Ectodermal cell (in vitro differentiated cells): ENCODE measurements around the gene ITGA11.

Experiments used
- H3K27ac ChIP-seq: 2 replicates; pipeline ENCODE4 v1.7.0; 2013; ENCODE audit warnings: mild to moderate bottlenecking, low read depth, low read length; ENCODE audit not compliant: insufficient read depth, poor library complexity, severe bottlenecking
- H3K27me3 ChIP-seq: 2 replicates; pipeline ENCODE4 v1.7.0; 2013; ENCODE audit warnings: mild to moderate bottlenecking, low read length; ENCODE audit not compliant: insufficient read depth, control insufficient read depth, poor library complexity, severe bottlenecking
- H3K36me3 ChIP-seq: one replicate; pipeline ENCODE4 v1.7.0; 2013; ENCODE audit warnings: low read length; ENCODE audit not compliant: control insufficient read depth, insufficient read depth
- H3K4me1 ChIP-seq: one replicate; pipeline ENCODE4 v1.7.0; 2013; ENCODE audit warnings: low read length; ENCODE audit not compliant: control insufficient read depth, insufficient read depth
- H3K4me3 ChIP-seq: 2 replicates; pipeline ENCODE4 v1.7.0; 2013; ENCODE audit warnings: low read depth, low read length, control low read depth; ENCODE audit not compliant: insufficient read depth
- H3K9me3 ChIP-seq: 2 replicates; pipeline ENCODE4 v1.7.0; 2013; ENCODE audit warnings: mild to moderate bottlenecking, low read length, moderate library complexity; ENCODE audit not compliant: control insufficient read depth
- whole genome bisulfite sequencing, 2 experiments: methylation state at CpG; one replicate each; pipeline ENCODE4 v1.1.7; 2013; ENCODE audit warnings: missing lambda C conversion rate in 2 of 2; 5-methylcytosine and 5-hydroxymethylcytosine counted together

ITGA11 gene

DNA sequence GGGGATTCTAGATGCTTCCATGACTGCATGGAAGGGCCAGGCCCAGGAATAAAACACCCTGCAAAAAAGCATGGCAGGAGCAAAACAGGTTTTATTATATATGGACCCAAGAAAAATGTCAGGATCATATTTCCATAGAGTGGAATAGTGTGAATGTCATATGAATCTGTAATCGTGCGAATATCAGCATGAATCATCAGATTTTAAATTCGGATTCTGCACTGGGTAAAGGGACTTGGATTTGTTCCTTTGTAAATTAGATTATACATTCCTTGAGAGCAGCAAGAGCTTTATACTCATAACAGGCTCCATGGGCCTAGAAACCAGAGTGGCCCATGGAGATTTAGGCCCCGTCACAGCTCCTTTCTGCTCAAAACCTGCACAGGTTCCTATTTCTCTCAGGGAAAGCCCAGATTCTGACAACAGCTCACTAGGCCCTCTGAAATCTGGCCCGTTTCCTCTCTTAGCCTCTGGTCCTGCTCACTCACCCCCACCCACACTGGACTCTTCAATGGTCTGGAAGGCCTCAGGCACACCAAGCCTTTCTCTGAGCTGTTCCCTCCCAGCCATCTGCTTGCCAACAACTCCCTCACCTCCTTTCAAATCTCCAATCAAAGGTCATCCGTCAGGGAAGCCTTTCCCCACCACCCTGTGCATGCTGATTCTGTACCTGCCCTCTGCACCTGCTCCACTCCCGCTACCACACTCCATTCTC lies 78.4 kb downstream of the ITGA11 start:
- Histone ChIP-seq H3K36me3 (no peaks in the 10 kb centered on the region), H3K27ac (no peak overlapping the region)
- 93 to 96% methylated on average over 7 of the region's 7 CpGs for WGBS, 2 experiments

DNA sequence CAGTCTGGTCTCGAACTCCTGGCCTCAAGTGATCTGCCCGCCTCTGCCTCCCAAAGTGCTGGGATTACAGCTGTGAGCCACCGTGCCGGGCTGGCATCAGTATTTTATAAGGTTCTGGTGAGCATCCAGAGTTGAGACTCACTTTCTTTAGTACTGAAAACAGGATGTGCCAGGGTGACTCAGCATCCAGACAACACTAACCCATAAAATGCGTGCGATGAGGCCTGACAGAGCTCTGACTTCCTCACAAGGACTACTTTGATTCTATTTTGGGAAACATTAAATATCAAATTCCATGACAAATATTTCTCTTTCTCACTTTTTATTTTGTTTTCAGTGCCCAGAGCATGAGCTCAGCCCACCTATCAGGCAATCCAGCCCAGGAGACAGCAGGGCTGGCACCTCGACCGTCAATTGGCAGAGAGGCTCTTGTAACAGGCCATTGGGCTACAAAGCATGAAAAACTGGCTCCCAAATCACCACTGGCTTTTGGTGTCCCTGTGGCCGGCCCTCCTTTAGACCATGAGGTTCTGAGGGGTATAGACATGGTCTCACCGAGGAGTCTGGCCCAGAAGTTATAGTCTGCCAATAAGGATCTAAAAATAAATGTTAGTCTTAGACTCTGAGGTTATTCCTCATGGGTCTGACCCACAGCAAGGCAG lies 79.4 kb downstream of the ITGA11 start:
- H3K27ac ChIP-seq = no peak overlapping the region
- H3K27me3 ChIP-seq = no peaks in the 10 kb centered on the region
- no peaks in the 10 kb centered on the region for H3K9me3 ChIP-seq

More for the DNA sequence above, 78.4 kb downstream of the ITGA11 start:
- Histone ChIP-seq H3K27me3 (no peaks in the 10 kb centered on the region), H3K4me3 (no peak overlapping the region), H3K4me1 (no peaks in the 10 kb centered on the region), H3K9me3 (no peaks in the 10 kb centered on the region)

DNA sequence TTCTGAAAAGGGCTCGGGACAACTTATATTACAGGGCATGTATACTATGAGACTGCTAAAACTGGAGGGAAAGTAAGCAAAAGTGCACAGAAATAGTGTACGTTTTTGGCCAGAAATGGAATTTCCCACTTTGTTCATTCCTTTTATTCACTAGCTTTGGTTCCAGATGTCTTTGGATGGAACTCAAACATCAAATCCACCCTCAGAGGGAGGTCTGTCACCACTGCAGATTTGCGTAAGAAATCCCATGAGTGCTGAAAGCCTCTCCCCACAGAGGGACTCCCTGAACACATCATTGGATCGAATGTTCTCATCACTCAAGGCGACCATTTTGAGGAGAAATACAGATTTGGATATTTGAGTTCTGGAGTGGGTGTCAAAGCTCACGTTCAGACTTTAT lies 82.8 kb downstream of the ITGA11 start:
- Histone ChIP-seq H3K27me3 (no peaks in the 10 kb centered on the region), H3K36me3 (no peaks in the 10 kb centered on the region), H3K4me3 (no peak overlapping the region), H3K27ac (no peak overlapping the region), H3K9me3 (no peaks in the 10 kb centered on the region), H3K4me1 (no peaks in the 10 kb centered on the region)
- whole genome bisulfite sequencing, 2 experiments = 89 to 92% methylated on average over 6 of the region's 6 CpGs

More for the DNA sequence above, 79.4 kb downstream of the ITGA11 start:
- H3K4me1 ChIP-seq = no peaks in the 10 kb centered on the region
- no peaks in the 10 kb centered on the region for H3K36me3 ChIP-seq
- H3K4me3 ChIP-seq = no peak overlapping the region
- 91 to 94% methylated on average over 10 of the region's 10 CpGs for WGBS, 2 experiments

DNA sequence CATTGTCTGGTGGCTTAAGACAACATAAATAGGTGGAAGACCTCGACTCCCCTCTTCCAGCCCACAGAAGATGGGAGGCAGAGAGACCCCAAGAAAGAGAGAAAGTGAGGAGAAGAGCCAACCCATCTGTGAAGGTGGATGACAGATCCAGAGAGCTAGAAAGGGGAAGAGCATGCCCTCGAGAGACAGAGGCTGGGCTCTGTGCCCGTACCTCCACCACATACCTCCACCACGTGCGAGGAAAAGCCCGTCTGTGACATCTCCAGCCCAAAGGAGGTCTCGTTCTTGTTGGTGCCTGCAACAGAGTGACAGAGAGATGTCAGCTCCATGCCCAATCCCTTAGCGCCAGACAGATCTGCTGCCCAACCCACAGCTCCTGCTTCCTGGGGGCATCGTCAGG lies 83.4 kb downstream of the ITGA11 start:
- no peaks in the 10 kb centered on the region for H3K9me3 ChIP-seq
- no peak overlapping the region for H3K27ac ChIP-seq
- 91 to 94% methylated on average over 9 of the region's 9 CpGs for WGBS, 2 experiments
- H3K4me3 ChIP-seq = no peak overlapping the region
- no peaks in the 10 kb centered on the region for H3K4me1 ChIP-seq
- H3K36me3 ChIP-seq = no peaks in the 10 kb centered on the region
- H3K27me3 ChIP-seq = no peaks in the 10 kb centered on the region

DNA sequence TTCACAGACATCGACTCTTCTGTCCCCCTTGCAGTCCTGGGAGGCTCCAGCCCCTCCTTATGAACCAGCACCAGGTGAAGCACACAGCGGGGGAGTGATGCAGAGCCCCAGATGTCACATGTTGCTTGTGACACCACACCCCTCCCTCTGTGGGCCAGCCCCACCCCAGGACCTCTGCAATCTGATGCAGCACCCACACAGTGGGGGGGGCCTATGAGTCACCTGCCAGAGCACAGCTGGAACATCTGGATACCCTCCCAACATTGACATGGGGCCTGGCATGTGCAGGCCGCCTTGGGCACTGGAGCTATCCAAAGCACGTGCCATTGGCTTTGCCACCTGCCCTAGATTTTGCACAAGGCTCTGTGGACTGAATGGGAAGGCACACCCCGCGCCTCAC lies 83.9 kb downstream of the ITGA11 start:
- no peaks in the 10 kb centered on the region for H3K4me1 ChIP-seq
- no peaks in the 10 kb centered on the region for H3K36me3 ChIP-seq
- no peak overlapping the region for H3K27ac ChIP-seq
- no peaks in the 10 kb centered on the region for H3K27me3 ChIP-seq
- WGBS, 2 experiments = 92% methylated on average over 6 of the region's 6 CpGs
- H3K4me3 ChIP-seq = no peak overlapping the region
- H3K9me3 ChIP-seq = no peaks in the 10 kb centered on the region

DNA sequence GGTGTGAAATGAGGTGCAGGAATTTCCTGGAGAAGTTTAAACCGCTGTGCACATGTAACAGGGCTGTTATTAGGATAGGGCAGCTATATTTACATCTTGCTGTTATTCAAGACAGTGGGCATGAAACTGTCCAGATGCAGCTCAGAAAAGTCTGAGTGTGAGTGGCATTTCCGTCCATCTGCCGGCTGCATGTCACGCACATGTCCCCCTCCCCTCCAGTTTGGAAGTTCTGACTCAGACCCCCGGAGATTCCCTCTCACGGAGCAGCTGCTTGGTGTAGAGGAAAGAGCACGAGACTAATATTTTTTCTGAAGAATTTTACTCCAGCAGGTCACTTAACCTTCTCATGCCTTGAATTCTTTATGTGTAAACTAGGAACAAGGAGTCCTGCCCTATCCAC lies 84.6 kb downstream of the ITGA11 start:
- Histone ChIP-seq H3K36me3 (no peaks in the 10 kb centered on the region), H3K4me1 (no peaks in the 10 kb centered on the region), H3K27ac (no peak overlapping the region), H3K9me3 (no peaks in the 10 kb centered on the region), H3K4me3 (no peak overlapping the region), H3K27me3 (no peaks in the 10 kb centered on the region)
- 80 to 90% methylated on average over 7 of the region's 7 CpGs for WGBS, 2 experiments

DNA sequence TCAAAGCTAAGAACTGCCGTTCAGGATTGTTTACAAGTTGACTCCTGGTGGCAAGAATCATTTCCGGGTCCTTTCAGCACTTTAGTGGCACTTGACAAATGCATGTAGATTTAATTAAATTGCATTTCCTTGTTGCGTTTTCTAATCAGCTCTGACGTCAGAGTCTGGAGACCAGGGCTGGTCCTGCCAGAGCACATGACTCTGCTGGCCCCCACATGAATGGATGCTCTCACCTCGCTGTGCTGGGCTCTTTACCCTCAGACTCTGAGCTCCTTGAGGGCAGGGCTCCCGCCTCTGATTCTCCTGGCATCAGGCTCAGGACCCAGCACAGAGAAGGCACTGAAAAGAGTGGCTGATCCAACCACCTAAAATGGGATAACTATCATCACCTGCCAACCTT lies 85.0 kb downstream of the ITGA11 start:
- Histone ChIP-seq H3K36me3 (no peaks in the 10 kb centered on the region), H3K27ac (no peak overlapping the region), H3K4me1 (no peaks in the 10 kb centered on the region), H3K9me3 (no peaks in the 10 kb centered on the region), H3K4me3 (no peak overlapping the region), H3K27me3 (no peaks in the 10 kb centered on the region)
- 81 to 83% methylated on average over 6 of the region's 6 CpGs for WGBS, 2 experiments

DNA sequence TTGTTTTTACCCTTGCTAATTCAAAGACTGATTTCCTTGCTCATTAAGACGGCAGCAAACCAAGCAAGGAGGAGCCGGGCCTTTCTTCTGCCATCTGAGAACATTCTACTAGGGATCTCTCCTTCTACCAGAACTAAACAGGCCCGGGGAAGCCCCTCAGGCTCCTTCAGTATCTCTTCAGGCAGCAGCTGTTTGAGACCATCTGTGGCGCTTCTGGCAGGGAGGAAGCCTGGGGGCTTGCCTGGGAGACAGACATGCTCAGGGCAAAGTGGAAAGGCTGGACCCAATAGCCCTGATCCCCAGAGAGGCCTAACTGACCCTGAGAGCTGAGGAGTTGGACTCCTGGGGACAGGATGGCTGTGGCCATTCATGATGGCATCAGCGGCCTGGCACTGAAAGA lies 86.5 kb downstream of the ITGA11 start:
- H3K9me3 ChIP-seq = no peaks in the 10 kb centered on the region
- 86% methylated on average over 5 of the region's 5 CpGs for WGBS, 2 experiments
- H3K36me3 ChIP-seq = no peaks in the 10 kb centered on the region
- no peak overlapping the region for H3K4me3 ChIP-seq
- peaks cover 6% of the 10 kb centered on the region for H3K4me1 ChIP-seq
- H3K27ac ChIP-seq = no peak overlapping the region
- no peaks in the 10 kb centered on the region for H3K27me3 ChIP-seq

DNA sequence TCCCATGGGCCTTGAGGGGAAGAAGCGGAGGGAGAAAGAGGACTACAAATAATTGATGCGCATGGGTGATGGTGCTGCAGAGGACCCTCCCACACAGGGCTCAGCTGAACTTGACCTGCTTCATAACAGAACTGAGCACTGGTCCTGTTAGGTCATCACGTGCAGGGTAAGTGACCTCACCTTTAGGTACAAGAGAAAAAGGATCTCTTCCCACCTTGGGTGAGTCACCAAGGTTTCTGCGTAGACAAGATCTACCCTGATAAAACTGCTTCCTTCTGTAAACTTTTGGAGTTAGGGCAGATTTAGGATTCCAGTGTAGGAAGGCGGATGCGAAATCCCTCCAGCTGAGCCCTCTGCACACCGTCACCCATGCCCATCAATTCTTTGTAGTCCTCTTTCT lies 87.4 kb downstream of the ITGA11 start:
- peaks cover 6% of the 10 kb centered on the region for H3K4me1 ChIP-seq
- no peaks in the 10 kb centered on the region for H3K9me3 ChIP-seq
- H3K27me3 ChIP-seq = no peaks in the 10 kb centered on the region
- H3K36me3 ChIP-seq = no peaks in the 10 kb centered on the region
- H3K4me3 ChIP-seq = no peak overlapping the region
- H3K27ac ChIP-seq = no peak overlapping the region
- 91 to 95% methylated on average over 7 of the region's 7 CpGs for WGBS, 2 experiments

DNA sequence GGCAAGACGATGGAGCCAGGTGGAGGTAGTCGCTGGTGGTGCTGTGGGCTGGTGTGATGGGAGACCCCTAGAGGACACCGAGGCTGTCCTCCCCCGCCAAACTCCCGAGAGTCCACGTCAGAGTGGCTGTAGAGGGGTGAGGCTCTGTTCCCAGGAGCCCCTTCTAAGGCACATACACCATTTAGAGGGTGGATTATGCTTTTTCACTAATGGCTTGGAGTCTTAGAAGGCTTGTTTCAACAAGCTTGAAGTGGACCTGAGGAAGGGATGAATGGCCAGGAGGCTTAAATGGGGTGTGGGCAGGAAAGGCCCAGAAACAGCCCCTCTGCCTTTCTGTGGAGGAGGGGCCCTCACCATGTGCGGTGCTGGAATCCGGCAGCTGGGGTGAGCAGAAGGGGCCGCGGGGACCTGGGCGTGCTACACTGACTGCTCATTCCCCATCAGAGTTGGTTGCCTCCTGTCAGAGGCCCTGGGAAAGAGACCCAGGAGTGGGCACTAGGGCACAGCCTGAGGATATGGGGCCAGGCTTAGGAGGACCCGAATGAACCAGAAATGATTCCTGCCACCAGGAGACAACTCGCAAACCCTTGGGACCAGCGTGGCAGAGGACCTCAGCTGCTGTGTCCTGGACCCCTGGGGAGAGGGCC lies 88.3 kb downstream of the ITGA11 start:
- Histone ChIP-seq H3K4me1 (peaks cover 6% of the 10 kb centered on the region), H3K27me3 (no peaks in the 10 kb centered on the region), H3K27ac (no peak overlapping the region), H3K9me3 (no peaks in the 10 kb centered on the region), H3K36me3 (no peaks in the 10 kb centered on the region), H3K4me3 (no peak overlapping the region)
- 87 to 88% methylated on average over 14 of the region's 14 CpGs for whole genome bisulfite sequencing, 2 experiments
